ENCODE measurements around the gene USH1C.

USH1C gene

GRCh38 chr11:17544181-17544622, at the start of gene USH1C:
Gene USH1C, minus strand, starts transcription at chr11:17544416. Its CDS starts 109 bp downstream, at chr11:17544307.
- no peak for DNase-seq

GRCh38 chr11:17593466-17594245, 49.4 kb upstream of the USH1C start:
- no peak for DNase-seq

DNA sequence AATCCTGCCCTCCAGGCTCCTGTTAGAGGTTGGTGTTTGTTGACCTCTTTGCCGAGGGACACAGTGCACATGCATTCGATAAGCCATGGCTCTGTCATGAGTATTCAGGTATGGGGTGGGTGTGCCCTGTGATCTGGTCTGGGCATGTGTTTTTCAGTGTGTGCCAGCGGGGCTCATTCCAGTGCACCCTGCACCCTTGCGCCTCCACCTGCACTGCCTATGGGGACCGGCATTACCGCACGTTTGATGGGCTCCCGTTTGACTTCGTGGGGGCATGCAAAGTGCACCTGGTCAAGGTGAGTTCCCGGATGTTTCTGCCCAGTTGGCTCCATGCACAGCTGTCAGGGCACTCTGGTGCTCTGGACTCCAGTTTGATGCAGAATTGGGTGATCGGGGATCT, 47.1 kb upstream of the USH1C start:
- DNase-seq = no peak

DNA sequence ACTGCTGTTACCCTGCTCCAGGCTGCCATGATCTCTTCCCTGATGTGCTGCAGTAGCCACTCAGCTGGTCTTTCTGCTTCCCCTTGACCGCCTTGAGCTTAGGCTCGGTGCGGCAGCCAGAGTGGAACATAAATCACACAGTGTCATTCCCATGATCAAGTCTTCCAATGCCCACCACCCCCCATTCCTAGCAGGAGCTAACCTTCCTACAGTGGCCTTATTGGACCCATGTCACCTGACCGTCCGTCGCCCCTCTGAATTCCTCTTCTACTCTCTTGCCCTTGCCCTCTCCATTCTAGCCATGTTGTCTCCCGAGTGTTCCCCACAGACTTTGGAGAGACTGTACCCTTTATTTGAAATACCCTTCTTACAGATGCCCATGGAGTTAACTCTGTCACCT, 46.2 kb upstream of the USH1C start:
- no peak for DNase-seq

DNA sequence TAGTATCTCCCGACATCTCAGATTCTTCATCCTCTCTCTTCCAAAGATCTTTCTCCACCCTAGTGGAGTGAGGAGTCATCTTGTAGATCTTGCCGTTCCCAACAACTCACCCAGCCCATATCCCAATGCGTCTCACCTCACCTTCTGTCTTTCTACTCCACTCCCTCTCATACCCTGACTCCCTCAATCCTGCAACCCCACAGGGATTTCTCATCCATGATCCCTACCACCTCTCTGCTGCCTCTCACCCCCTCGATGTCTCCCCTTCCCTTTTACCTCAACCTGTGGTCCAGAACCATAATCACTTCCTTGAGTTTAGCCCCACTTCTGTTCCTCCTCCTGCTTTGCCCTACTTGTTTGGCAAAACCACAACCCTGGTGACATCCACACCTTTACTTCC, 44.5 kb upstream of the USH1C start:
- DNase-seq = no peak

- no peak for DNase-seq
These were observed 44.0 kb upstream of the USH1C start for GRCh38 chr11:17588166-17588565.

GRCh38 chr11:17585911-17586695, 41.9 kb upstream of the USH1C start:
- DNase-seq = no peak

DNA sequence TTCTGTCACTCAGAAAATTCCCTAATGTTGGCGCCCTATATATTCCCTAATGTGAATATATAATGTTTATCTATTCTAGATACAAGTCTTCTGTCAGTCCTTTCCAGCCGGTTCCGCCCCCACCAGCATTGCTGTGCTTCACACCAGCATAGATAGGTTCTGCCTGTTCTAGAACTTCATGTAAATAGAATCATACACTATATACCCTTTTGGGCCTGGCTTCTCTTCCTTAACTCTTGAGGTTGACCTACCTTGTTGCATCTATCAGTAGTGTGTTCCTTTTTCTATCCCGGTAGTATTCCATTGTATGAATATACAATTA, 37.5 kb upstream of the USH1C start:
- no peak for DNase-seq

DNA sequence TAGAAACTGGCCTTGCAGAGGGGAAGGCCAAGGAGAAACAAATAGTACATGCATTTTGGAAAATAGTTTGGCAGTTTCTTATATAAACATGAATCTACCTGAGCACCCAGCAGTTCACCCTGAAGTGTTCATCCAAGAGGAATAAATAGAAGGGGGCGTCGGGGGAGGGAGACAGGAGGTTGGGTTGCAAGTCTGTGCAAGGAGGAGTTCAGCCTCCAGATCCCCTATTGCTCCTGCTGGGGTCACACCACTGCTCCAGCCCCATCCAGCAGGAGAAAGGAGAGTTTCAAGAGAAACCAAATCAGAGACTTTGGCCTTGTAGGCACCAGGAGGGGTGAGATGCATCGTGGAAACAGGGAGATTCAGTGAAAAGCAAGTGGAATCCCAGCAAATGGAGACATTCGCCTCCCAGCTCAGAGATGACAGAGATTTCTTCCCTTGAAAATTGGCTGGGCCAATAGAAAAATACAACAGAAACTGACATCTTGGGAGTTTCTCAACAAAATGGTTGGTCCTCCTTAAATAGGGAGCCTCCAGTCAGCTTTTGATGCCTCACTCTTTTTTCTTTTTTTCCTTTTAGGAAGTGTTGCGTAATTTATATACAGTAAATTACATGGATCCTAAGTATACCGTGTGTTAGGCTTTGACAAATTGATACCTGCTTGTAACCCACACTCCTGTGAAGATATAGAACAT, 37.0 kb upstream of the USH1C start:
- DNase-seq = no peak

DNA sequence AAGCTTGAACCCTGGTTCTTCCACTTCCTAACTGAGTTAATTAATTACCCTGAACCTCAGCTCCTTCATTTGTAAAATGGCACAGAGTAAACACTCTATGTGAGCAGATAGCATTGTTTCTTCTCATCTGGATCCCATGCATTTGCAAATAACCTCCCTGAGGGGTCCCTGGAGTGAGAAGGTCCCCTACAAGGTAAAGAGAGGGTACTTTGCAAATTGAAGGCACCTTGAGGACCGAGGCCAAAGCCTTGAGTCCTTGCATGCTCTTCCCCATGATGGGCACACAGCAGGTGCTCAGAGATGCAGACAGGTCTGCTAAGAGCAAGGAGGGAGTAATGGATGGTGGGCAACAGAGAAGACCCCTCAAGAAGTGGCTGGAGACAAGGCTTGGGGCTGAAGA, 36.1 kb upstream of the USH1C start:
- no peak for DNase-seq

GRCh38 chr11:17579451-17579850, 35.2 kb upstream of the USH1C start:
- no peak for DNase-seq

DNA sequence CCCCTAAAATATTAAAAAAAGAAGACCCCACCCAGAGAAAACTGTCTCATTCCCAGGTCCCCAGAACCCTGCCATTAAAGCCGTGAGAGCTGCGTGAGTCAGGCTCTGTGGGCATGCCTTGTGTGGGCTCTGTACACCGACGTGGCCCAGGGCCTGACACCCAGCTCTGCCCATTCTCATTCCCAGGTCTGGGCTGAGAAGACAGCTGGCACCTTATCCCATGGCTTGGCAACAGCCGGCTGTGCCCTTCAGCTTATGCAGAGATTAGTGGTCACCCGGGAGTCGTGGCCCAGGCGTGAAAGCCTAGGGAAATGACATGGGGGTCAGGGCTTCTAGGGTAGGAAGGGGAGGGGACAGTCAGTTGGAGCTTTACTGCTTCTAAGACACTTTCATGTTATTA, 34.7 kb upstream of the USH1C start:
- no peak for DNase-seq

GRCh38 chr11:17578296-17578695, 34.1 kb upstream of the USH1C start:
- DNase-seq = no peak

DNA sequence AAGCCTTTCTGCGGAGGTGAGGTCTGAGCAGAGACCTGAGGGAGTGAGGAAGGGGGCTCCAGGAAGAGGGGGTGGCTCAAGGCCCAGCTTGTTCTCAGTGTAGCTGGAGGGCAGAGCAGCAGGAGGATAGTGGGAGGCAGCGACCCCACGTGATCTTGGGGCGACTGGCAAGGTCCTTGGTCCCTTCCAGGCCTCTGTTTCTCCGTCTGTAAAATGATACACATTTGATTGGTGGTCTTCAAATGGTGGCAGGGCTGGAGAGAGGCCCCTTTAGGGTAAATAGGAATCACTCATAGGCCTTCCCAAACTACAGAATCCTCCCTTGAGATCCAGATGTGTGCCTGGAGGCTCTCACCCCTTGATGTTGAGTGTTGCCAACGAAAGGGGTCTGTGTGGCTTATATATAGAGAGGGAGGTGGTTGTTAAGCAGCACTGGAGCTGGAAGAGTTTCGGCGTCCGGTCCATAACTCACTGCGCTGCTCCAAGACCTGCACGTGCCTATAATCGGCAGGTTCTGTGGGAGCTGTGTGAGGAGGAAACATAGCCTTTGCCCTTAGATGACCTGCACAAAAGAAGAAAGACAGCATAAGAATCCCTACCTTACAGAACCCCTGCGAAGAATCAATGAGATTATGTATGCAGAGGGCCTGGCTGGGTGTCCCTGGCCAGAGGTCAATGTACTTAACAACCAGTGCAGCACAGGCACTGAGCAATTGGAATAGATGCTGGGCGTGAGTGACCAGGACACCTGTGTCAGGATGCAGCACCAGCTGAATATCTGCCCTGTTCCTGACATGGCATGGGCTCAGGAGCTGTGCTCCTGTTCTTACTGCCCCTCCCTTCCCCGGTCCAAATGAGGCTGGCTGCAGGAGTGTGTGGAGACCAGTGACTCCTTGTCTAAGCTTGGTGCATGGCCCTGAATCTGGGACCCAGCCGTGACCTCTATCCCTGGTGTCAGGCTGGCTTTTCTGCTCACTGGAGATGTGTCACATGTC, 31.5 kb upstream of the USH1C start:
- DNase-seq = no peak

- no peak for DNase-seq
These were observed 30.2 kb upstream of the USH1C start for GRCh38 chr11:17574141-17575091.

- DNase-seq = no peak
These were observed 29.3 kb upstream of the USH1C start for GRCh38 chr11:17573526-17573925.

GRCh38 chr11:17572791-17573460, 28.7 kb upstream of the USH1C start:
- DNase-seq = no peak

GRCh38 chr11:17572359-17572690, 28.1 kb upstream of the USH1C start:
- DNase-seq = no peak

- DNase-seq = no peak
These were observed 27.5 kb upstream of the USH1C start for GRCh38 chr11:17571431-17572358.

- DNase-seq = no peak
These were observed 25.8 kb upstream of the USH1C start for GRCh38 chr11:17570034-17570433.
